ENCODE measurements around the gene LSM14B.

LSM14B gene

DNA sequence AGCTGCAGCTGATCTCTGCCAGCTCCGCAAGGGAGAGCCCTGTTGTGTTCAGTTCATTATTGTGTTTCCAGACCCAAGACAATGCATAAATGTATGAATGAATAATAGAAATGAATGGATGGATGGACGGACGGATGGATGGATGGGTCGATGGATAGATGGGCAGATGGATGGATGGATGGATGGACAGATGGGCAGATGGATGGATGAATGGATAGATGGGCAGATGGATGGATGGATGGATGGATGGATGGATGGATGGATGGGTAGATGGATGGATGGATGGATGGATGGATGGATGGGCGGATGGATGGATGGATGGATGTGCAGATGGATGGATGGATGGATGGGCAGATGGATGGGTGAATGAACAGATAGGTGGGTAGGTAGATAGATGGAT lies 16.7 kb upstream of the LSM14B start:
- Histone ChIP-seq H3K4me3 (replicated peaks; ENCODE audit: insufficient read depth, low read length) (no peak overlapping the region), H3K27ac (replicated peaks) (no peak overlapping the region), H3K27me3 (ENCODE audit: insufficient read depth, poor library complexity, severe bottlenecking) (no peaks in the 10 kb centered on the region)
- TF ChIP-seq SPI1 (IDR thresholded peaks at IDR 0.05; ENCODE audit: borderline replicate concordance, low read depth), result no peak
- no peak for TF ChIP-seq CTCF (IDR thresholded peaks at IDR 0.05; ENCODE audit: insufficient read depth, low read length)
- TF ChIP-seq, protein P1, sequence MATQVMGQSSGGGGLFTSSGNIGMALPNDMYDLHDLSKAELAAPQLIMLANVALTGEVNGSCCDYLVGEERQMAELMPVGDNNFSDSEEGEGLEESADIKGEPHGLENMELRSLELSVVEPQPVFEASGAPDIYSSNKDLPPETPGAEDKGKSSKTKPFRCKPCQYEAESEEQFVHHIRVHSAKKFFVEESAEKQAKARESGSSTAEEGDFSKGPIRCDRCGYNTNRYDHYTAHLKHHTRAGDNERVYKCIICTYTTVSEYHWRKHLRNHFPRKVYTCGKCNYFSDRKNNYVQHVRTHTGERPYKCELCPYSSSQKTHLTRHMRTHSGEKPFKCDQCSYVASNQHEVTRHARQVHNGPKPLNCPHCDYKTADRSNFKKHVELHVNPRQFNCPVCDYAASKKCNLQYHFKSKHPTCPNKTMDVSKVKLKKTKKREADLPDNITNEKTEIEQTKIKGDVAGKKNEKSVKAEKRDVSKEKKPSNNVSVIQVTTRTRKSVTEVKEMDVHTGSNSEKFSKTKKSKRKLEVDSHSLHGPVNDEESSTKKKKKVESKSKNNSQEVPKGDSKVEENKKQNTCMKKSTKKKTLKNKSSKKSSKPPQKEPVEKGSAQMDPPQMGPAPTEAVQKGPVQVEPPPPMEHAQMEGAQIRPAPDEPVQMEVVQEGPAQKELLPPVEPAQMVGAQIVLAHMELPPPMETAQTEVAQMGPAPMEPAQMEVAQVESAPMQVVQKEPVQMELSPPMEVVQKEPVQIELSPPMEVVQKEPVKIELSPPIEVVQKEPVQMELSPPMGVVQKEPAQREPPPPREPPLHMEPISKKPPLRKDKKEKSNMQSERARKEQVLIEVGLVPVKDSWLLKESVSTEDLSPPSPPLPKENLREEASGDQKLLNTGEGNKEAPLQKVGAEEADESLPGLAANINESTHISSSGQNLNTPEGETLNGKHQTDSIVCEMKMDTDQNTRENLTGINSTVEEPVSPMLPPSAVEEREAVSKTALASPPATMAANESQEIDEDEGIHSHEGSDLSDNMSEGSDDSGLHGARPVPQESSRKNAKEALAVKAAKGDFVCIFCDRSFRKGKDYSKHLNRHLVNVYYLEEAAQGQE (IDR thresholded peaks at IDR 0.05; ENCODE audit: insufficient replicate concordance, low read depth), result no peak
- TF ChIP-seq GABPA (IDR thresholded peaks at IDR 0.05; ENCODE audit: low read depth), result no peak
- TF ChIP-seq POLR2AphosphoS5 (IDR thresholded peaks at IDR 0.05; ENCODE audit: low read depth), result no peak
- DNase-seq (ENCODE audit: low read depth in 1 of 2, low spot score in 1 of 2), result no peak

GRCh38 chr20:62111148-62111547 lies 11.1 kb upstream of the LSM14B start:
- no peak for TF ChIP-seq GABPA (IDR thresholded peaks at IDR 0.05; ENCODE audit: low read depth)
- TF ChIP-seq CTCF (IDR thresholded peaks at IDR 0.05; ENCODE audit: insufficient read depth, low read length), result no peak
- TF ChIP-seq, protein P1 (IDR thresholded peaks at IDR 0.05; ENCODE audit: insufficient replicate concordance, low read depth), result no peak
- TF ChIP-seq SPI1 (IDR thresholded peaks at IDR 0.05; ENCODE audit: borderline replicate concordance, low read depth), result no peak
- TF ChIP-seq POLR2AphosphoS5 (IDR thresholded peaks at IDR 0.05; ENCODE audit: low read depth), result no peak
- DNase-seq (ENCODE audit: low read depth in 1 of 2, low spot score in 1 of 2), result no peak
- Histone ChIP-seq H3K27ac (replicated peaks) (no peak overlapping the region), H3K4me3 (replicated peaks; ENCODE audit: insufficient read depth, low read length) (no peak overlapping the region), H3K27me3 (ENCODE audit: insufficient read depth, poor library complexity, severe bottlenecking) (no peaks in the 10 kb centered on the region)

- TF ChIP-seq SPI1 (IDR thresholded peaks at IDR 0.05; ENCODE audit: borderline replicate concordance, low read depth) (no peak), GABPA (IDR thresholded peaks at IDR 0.05; ENCODE audit: low read depth) (no peak), CTCF (IDR thresholded peaks at IDR 0.05; ENCODE audit: insufficient read depth, low read length) (no peak), POLR2AphosphoS5 (IDR thresholded peaks at IDR 0.05; ENCODE audit: low read depth) (no peak)
- TF ChIP-seq, protein P1 (IDR thresholded peaks at IDR 0.05; ENCODE audit: insufficient replicate concordance, low read depth), result no peak
- H3K27ac ChIP-seq (replicated peaks), result no peak overlapping the region
- no peak for DNase-seq (ENCODE audit: low read depth in 1 of 2, low spot score in 1 of 2)
- no peak overlapping the region for H3K4me3 ChIP-seq (replicated peaks; ENCODE audit: insufficient read depth, low read length)
- no peaks in the 10 kb centered on the region for H3K27me3 ChIP-seq (ENCODE audit: insufficient read depth, poor library complexity, severe bottlenecking)
These were observed 9.9 kb upstream of the LSM14B start for GRCh38 chr20:62112368-62112767.
